ENCODE measurements around the gene FAT1.

The FAT1 gene

GRCh38 chr4:186704057-186704456, 19.6 kb downstream of the FAT1 start:
- Histone ChIP-seq H2BK5ac (ENCODE audit: low read length) (no peak overlapping the region), H3K4me2 (ENCODE audit: insufficient read depth, low read length, poor library complexity, severe bottlenecking) (no peak overlapping the region), H3K9me3 (replicated peaks in 1 of 2; ENCODE audit: control insufficient read depth in 2 of 2, insufficient read depth in 1 of 2, low read depth in 1 of 2, low read length in 2 of 2) (peaks cover 0 to 11% of the 10 kb centered on the region in 2 donors), H3K4me1 (ENCODE audit: control insufficient read depth in 2 of 2, insufficient read depth in 1 of 2, low read depth in 1 of 2, low read length in 2 of 2) (peaks cover 19 to 25% of the 10 kb centered on the region in 2 donors), H3K79me1 (ENCODE audit: low read depth, low read length) (peaks cover 8% of the 10 kb centered on the region), H3K14ac (ENCODE audit: low read length) (no peak overlapping the region), H4K8ac (ENCODE audit: low read depth, low read length) (no peak overlapping the region), H2BK15ac (ENCODE audit: low read length) (no peak overlapping the region), H3K4ac (ENCODE audit: low read length) (no peak overlapping the region), H3K27ac (replicated peaks; ENCODE audit: low read length) (no peak overlapping the region), H3K18ac (ENCODE audit: low read length) (no peak overlapping the region), H2AFZ (ENCODE audit: low read length) (no peak overlapping the region), H2BK12ac (ENCODE audit: low read length) (no peak overlapping the region), H2AK5ac (ENCODE audit: low read depth, low read length) (no peak overlapping the region), H3K36me3 (replicated peaks in 1 of 2; ENCODE audit: control insufficient read depth in 2 of 2, insufficient read depth in 2 of 2, low read length in 2 of 2) (peaks cover 33 to 77% of the 10 kb centered on the region in 2 donors), H3K27me3 (ENCODE audit: control insufficient read depth in 3 of 3, insufficient read depth in 3 of 3, low read depth in 1 of 3, low read length in 3 of 3) (no peaks in the 10 kb centered on the region), H3K4me3 (ENCODE audit: low read length in 2 of 2) (no peak overlapping the region), H3K23ac (ENCODE audit: low read depth, low read length, poor library complexity) (no peak overlapping the region), H4K91ac (ENCODE audit: low read depth, low read length, poor library complexity) (no peak overlapping the region), H2BK120ac (ENCODE audit: low read depth, low read length) (no peak overlapping the region), H3K9ac (ENCODE audit: low read depth, low read length, poor library complexity) (no peak overlapping the region)
- WGBS, 2 donors (ENCODE audit: extremely low coverage in 2 of 2, insufficient read length in 2 of 2, insufficient replicate concordance in 1 of 2): no CpG with 5 or more reads among the region's 4 CpGs
- DNase-seq (ENCODE audit: low spot score): no peak

GRCh38 chr4:186703510-186703909, 20.1 kb downstream of the FAT1 start:
- H3K4ac ChIP-seq (ENCODE audit: low read length): no peak overlapping the region
- no peak overlapping the region for H2BK5ac ChIP-seq (ENCODE audit: low read length)
- H3K79me1 ChIP-seq (ENCODE audit: low read depth, low read length): peaks cover 4% of the 10 kb centered on the region
- H3K9ac ChIP-seq (ENCODE audit: low read depth, low read length, poor library complexity): no peak overlapping the region
- no peak overlapping the region for H3K4me2 ChIP-seq (ENCODE audit: insufficient read depth, low read length, poor library complexity, severe bottlenecking)
- peaks cover 19 to 23% of the 10 kb centered on the region in 2 donors for H3K4me1 ChIP-seq (ENCODE audit: control insufficient read depth in 2 of 2, insufficient read depth in 1 of 2, low read depth in 1 of 2, low read length in 2 of 2)
- no peaks in the 10 kb centered on the region for H3K27me3 ChIP-seq (ENCODE audit: control insufficient read depth in 3 of 3, insufficient read depth in 3 of 3, low read depth in 1 of 3, low read length in 3 of 3)
- H3K36me3 ChIP-seq (replicated peaks in 1 of 2; ENCODE audit: control insufficient read depth in 2 of 2, insufficient read depth in 2 of 2, low read length in 2 of 2): peaks cover 28 to 77% of the 10 kb centered on the region in 2 donors
- no peak overlapping the region for H4K8ac ChIP-seq (ENCODE audit: low read depth, low read length)
- no peak overlapping the region for H2AFZ ChIP-seq (ENCODE audit: low read length)
- H3K18ac ChIP-seq (ENCODE audit: low read length): no peak overlapping the region
- H3K9me3 ChIP-seq (replicated peaks in 1 of 2; ENCODE audit: control insufficient read depth in 2 of 2, insufficient read depth in 1 of 2, low read depth in 1 of 2, low read length in 2 of 2): peaks cover 0 to 15% of the 10 kb centered on the region in 2 donors
- peak overlapping the region; percentile 14 for H3K27ac ChIP-seq (replicated peaks; ENCODE audit: low read length)
- no peak overlapping the region for H4K91ac ChIP-seq (ENCODE audit: low read depth, low read length, poor library complexity)
- no peak overlapping the region for H3K23ac ChIP-seq (ENCODE audit: low read depth, low read length, poor library complexity)
- no CpG with 5 or more reads among the region's 8 CpGs for WGBS, 2 donors (ENCODE audit: extremely low coverage in 2 of 2, insufficient read length in 2 of 2, insufficient replicate concordance in 1 of 2)
- H3K4me3 ChIP-seq (ENCODE audit: low read length in 2 of 2): no peak overlapping the region
- H2BK120ac ChIP-seq (ENCODE audit: low read depth, low read length): no peak overlapping the region
- no peak for DNase-seq (ENCODE audit: low spot score)
- H2BK12ac ChIP-seq (ENCODE audit: low read length): no peak overlapping the region
- H2BK15ac ChIP-seq (ENCODE audit: low read length): no peak overlapping the region
- no peak overlapping the region for H3K14ac ChIP-seq (ENCODE audit: low read length)
- H2AK5ac ChIP-seq (ENCODE audit: low read depth, low read length): no peak overlapping the region

- no peak overlapping the region for H3K4me2 ChIP-seq (ENCODE audit: insufficient read depth, low read length, poor library complexity, severe bottlenecking)
- no peak overlapping the region for H4K8ac ChIP-seq (ENCODE audit: low read depth, low read length)
- no peak overlapping the region for H2BK5ac ChIP-seq (ENCODE audit: low read length)
- no peak overlapping the region for H3K4me3 ChIP-seq (ENCODE audit: low read length in 2 of 2)
- no peak overlapping the region for H2AK5ac ChIP-seq (ENCODE audit: low read depth, low read length)
- H3K79me1 ChIP-seq (ENCODE audit: low read depth, low read length): peaks cover 2% of the 10 kb centered on the region
- peaks cover 25 to 77% of the 10 kb centered on the region in 2 donors for H3K36me3 ChIP-seq (replicated peaks in 1 of 2; ENCODE audit: control insufficient read depth in 2 of 2, insufficient read depth in 2 of 2, low read length in 2 of 2)
- no peak for DNase-seq (ENCODE audit: low spot score)
- H2BK120ac ChIP-seq (ENCODE audit: low read depth, low read length): no peak overlapping the region
- no peak overlapping the region for H2AFZ ChIP-seq (ENCODE audit: low read length)
- no peak overlapping the region for H4K91ac ChIP-seq (ENCODE audit: low read depth, low read length, poor library complexity)
- H3K18ac ChIP-seq (ENCODE audit: low read length): no peak overlapping the region
- H3K27me3 ChIP-seq (ENCODE audit: control insufficient read depth in 3 of 3, insufficient read depth in 3 of 3, low read depth in 1 of 3, low read length in 3 of 3): no peaks in the 10 kb centered on the region
- H3K9ac ChIP-seq (ENCODE audit: low read depth, low read length, poor library complexity): no peak overlapping the region
- H3K4me1 ChIP-seq (ENCODE audit: control insufficient read depth in 2 of 2, insufficient read depth in 1 of 2, low read depth in 1 of 2, low read length in 2 of 2): peaks cover 19 to 23% of the 10 kb centered on the region in 2 donors
- peaks cover 0 to 16% of the 10 kb centered on the region in 2 donors for H3K9me3 ChIP-seq (replicated peaks in 1 of 2; ENCODE audit: control insufficient read depth in 2 of 2, insufficient read depth in 1 of 2, low read depth in 1 of 2, low read length in 2 of 2)
- no peak overlapping the region for H3K4ac ChIP-seq (ENCODE audit: low read length)
- no CpG with 5 or more reads among the region's 10 CpGs for WGBS, 2 donors (ENCODE audit: extremely low coverage in 2 of 2, insufficient read length in 2 of 2, insufficient replicate concordance in 1 of 2)
- H2BK15ac ChIP-seq (ENCODE audit: low read length): no peak overlapping the region
- no peak overlapping the region for H2BK12ac ChIP-seq (ENCODE audit: low read length)
- no peak overlapping the region for H3K23ac ChIP-seq (ENCODE audit: low read depth, low read length, poor library complexity)
- peak overlapping the region; percentile 91 for H3K27ac ChIP-seq (replicated peaks; ENCODE audit: low read length)
- H3K14ac ChIP-seq (ENCODE audit: low read length): no peak overlapping the region
Observed at GRCh38 chr4:186702940-186703339, 20.7 kb downstream of the FAT1 start.

GRCh38 chr4:186702297-186702696, 21.4 kb downstream of the FAT1 start:
- no peak overlapping the region for H2BK5ac ChIP-seq (ENCODE audit: low read length)
- no peak overlapping the region for H3K4me2 ChIP-seq (ENCODE audit: insufficient read depth, low read length, poor library complexity, severe bottlenecking)
- peaks cover 2% of the 10 kb centered on the region for H3K79me1 ChIP-seq (ENCODE audit: low read depth, low read length)
- no peak overlapping the region for H3K4ac ChIP-seq (ENCODE audit: low read length)
- no peak overlapping the region for H2AK5ac ChIP-seq (ENCODE audit: low read depth, low read length)
- no peak overlapping the region for H4K8ac ChIP-seq (ENCODE audit: low read depth, low read length)
- peaks cover 0 to 20% of the 10 kb centered on the region in 2 donors for H3K9me3 ChIP-seq (replicated peaks in 1 of 2; ENCODE audit: control insufficient read depth in 2 of 2, insufficient read depth in 1 of 2, low read depth in 1 of 2, low read length in 2 of 2)
- H3K23ac ChIP-seq (ENCODE audit: low read depth, low read length, poor library complexity): no peak overlapping the region
- H2BK15ac ChIP-seq (ENCODE audit: low read length): no peak overlapping the region
- H2BK12ac ChIP-seq (ENCODE audit: low read length): no peak overlapping the region
- no peak for DNase-seq (ENCODE audit: low spot score)
- no peak overlapping the region for H3K9ac ChIP-seq (ENCODE audit: low read depth, low read length, poor library complexity)
- peak overlapping the region; percentile 91 for H3K27ac ChIP-seq (replicated peaks; ENCODE audit: low read length)
- H4K91ac ChIP-seq (ENCODE audit: low read depth, low read length, poor library complexity): no peak overlapping the region
- H3K4me1 ChIP-seq (ENCODE audit: control insufficient read depth in 2 of 2, insufficient read depth in 1 of 2, low read depth in 1 of 2, low read length in 2 of 2): peaks cover 19 to 23% of the 10 kb centered on the region in 2 donors
- H3K36me3 ChIP-seq (replicated peaks in 1 of 2; ENCODE audit: control insufficient read depth in 2 of 2, insufficient read depth in 2 of 2, low read length in 2 of 2): peaks cover 18 to 77% of the 10 kb centered on the region in 2 donors
- H3K14ac ChIP-seq (ENCODE audit: low read length): no peak overlapping the region
- no CpG with 5 or more reads among the region's 4 CpGs for WGBS, 2 donors (ENCODE audit: extremely low coverage in 2 of 2, insufficient read length in 2 of 2, insufficient replicate concordance in 1 of 2)
- no peak overlapping the region for H3K18ac ChIP-seq (ENCODE audit: low read length)
- no peak overlapping the region for H2BK120ac ChIP-seq (ENCODE audit: low read depth, low read length)
- no peaks in the 10 kb centered on the region for H3K27me3 ChIP-seq (ENCODE audit: control insufficient read depth in 3 of 3, insufficient read depth in 3 of 3, low read depth in 1 of 3, low read length in 3 of 3)
- H3K4me3 ChIP-seq (ENCODE audit: low read length in 2 of 2): no peak overlapping the region
- H2AFZ ChIP-seq (ENCODE audit: low read length): no peak overlapping the region
